ENCODE measurements around the gene AP3B1.
A peak's percentile ranks its signal among the peaks of the same experiment; 100 is the strongest.

Gene AP3B1

DNA sequence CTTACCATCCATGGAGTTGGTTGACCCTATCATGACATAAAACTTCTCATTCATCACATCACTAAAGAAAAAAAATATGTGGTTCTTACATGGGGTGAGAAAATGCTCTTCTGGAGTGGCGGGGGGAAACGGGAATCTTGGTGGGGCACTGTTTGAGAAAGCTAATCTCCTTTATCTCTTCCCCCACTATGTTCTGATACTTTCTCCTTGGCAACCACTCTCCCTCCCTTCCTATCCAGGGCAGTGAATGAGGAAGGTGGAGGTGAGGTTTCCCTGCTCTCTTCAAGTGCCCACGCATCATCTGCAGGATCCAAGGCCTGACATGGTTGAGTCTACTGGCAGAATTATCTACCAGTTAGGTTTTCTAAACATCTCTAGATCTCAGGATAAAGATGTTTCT, 297.6 kb downstream of the AP3B1 start:
- no peak for DNase-seq
- CTCF ChIA-PET, result no interaction called here
- Mint-ChIP-seq H3K4me3 (no peak overlapping the region), H3K36me3 (peaks cover 11% of the 10 kb centered on the region), H3K27me3 (no peaks in the 10 kb centered on the region), H3K9me3 (no peaks in the 10 kb centered on the region), H3K27ac (no peak overlapping the region), H3K4me1 (no peaks in the 10 kb centered on the region)

DNA sequence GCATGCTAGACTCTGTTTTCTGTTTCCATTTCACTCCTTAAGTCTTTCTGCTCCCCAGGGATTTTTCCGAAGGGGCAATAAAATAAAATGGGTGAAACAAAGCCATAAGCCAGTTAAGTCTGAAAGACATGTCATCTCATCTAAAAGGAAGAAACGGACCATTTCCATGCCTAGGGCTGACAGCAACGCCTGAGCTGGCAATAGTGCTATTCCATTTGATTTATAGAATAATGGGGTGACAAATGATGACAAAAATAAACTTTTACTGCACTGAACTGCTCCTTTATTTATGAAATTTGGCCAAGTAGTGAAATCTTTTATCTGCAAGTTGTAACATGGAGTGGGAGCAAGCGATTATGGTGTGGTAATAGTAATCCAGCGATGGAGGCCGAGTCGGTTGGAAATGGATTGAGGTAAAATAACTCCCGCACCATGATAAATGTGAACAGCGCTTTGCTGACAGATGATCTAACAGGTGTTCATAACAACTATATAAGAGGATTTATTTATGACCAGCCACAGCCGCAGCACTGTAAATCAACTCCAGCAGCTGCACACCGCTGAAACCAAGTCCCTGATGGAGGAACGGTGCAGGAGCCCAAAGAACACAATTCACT, 298.6 kb downstream of the AP3B1 start:
- no peaks in the 10 kb centered on the region for H3K4me1 Mint-ChIP-seq
- H3K4me3 Mint-ChIP-seq, result no peak overlapping the region
- no peaks in the 10 kb centered on the region for H3K9me3 Mint-ChIP-seq
- no peaks in the 10 kb centered on the region for H3K27me3 Mint-ChIP-seq
- no peak overlapping the region for H3K27ac Mint-ChIP-seq
- CTCF ChIA-PET, result no interaction called here
- DNase-seq, result no peak
- H3K36me3 Mint-ChIP-seq, result peaks cover 11% of the 10 kb centered on the region

- Mint-ChIP-seq H3K27me3 (no peaks in the 10 kb centered on the region), H3K4me3 (no peak overlapping the region), H3K4me1 (no peaks in the 10 kb centered on the region), H3K36me3 (peaks cover 7% of the 10 kb centered on the region), H3K9me3 (no peaks in the 10 kb centered on the region), H3K27ac (no peak overlapping the region)
- CTCF ChIA-PET, result no interaction called here
- no peak for DNase-seq
Measured at GRCh38 chr5:77994943-77995342, 299.6 kb downstream of the AP3B1 start.

DNA sequence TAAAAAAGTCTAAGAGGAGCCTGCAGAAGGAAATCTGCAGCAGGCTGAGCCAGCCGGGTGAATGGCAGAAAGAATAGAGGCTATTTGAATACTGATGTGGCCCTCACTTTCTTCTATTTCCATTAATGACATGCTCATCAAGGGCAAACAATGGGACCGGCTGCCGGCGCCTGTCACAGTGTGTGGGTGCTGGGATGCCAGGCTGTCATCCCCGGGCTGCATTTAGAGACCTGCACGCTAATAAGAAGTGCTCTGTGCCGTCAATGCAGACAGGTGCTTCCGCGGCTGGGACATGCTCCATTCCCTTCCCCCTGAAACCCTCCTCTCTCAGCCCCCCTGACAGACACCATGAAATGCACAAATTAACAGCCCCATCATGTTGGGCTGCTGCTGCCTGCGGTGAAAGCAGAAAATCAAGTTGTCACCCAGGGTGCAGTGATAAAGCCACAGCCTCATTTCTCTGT, 300.6 kb downstream of the AP3B1 start:
- Mint-ChIP-seq H3K27ac (no peak overlapping the region), H3K4me1 (no peaks in the 10 kb centered on the region), H3K27me3 (no peaks in the 10 kb centered on the region), H3K36me3 (peaks cover 2% of the 10 kb centered on the region), H3K9me3 (no peaks in the 10 kb centered on the region), H3K4me3 (no peak overlapping the region)
- DNase-seq, result no peak
- CTCF ChIA-PET, result no interaction called here

DNA sequence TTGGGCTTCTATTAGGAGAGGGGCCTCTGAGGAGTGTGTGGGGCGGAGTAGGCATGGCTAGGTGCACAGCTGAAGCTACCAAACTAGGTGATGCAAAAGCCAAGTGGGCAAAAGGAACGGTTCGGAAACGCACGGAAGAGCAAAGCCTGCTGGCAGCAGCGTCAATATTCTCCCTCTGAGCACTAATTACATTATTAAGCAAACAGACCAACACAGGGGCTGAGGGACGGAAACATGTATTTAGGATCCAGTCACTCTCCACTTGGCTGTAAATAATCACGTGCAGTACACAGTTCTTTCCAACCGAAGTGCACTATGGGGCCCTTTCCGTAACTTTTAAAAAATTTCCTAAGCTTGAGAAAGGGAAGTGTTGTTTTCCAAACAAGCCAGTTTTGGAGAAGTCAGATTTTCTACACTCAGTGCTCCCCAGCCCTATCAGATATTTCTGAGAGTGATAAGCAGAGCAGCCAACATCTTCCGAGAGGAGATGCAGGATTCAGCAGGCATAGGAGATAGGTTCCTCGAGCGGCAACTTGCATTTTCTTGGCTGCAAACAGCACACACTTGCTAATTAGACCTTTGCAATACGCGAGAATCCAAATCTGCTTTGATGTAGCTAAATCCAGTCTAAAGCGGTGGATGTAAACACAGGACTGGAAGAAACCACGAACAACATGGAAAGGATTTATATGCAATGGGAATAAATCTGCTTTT, 301.2 kb downstream of the AP3B1 start:
- H3K9me3 Mint-ChIP-seq, result no peaks in the 10 kb centered on the region
- CTCF ChIA-PET, result no interaction called here
- no peaks in the 10 kb centered on the region for H3K4me1 Mint-ChIP-seq
- no peaks in the 10 kb centered on the region for H3K27me3 Mint-ChIP-seq
- H3K27ac Mint-ChIP-seq, result no peak overlapping the region
- H3K36me3 Mint-ChIP-seq, result peaks cover 2% of the 10 kb centered on the region
- no peak overlapping the region for H3K4me3 Mint-ChIP-seq
- no peak for DNase-seq

- Mint-ChIP-seq H3K27me3 (peaks cover 6% of the 10 kb centered on the region), H3K27ac (no peak overlapping the region), H3K9me3 (no peaks in the 10 kb centered on the region), H3K36me3 (no peaks in the 10 kb centered on the region), H3K4me1 (no peaks in the 10 kb centered on the region), H3K4me3 (no peak overlapping the region)
- no peak for DNase-seq
- CTCF ChIA-PET, result no interaction called here
Measured at GRCh38 chr5:77991084-77991483, 303.4 kb downstream of the AP3B1 start.

DNA sequence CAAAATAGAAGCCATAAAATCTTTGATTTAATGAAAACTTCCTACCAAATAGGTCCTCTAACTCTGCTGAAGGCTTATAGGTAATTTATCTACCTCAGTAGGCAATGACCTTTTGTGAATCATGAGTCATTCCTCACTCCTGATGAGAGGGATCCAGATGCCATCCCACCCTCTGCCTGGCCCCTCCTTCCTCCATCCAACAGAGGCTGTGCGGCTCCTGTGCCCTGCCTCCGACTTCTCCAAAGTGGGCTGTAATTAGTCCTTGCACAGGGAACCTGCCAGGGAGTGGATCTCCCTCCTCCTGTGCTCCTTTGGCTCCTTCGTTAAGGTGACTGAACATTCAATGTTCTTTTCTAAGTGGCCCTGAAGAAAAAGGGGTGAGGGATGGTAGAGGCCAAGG, 304.5 kb downstream of the AP3B1 start:
- Mint-ChIP-seq H3K4me3 (no peak overlapping the region), H3K27ac (no peak overlapping the region)

GRCh38 chr5:77987988-77988387, 306.5 kb downstream of the AP3B1 start:
- no peaks in the 10 kb centered on the region for H3K9me3 Mint-ChIP-seq
- CTCF ChIA-PET, result no interaction called here
- DNase-seq, result no peak
- H3K4me1 Mint-ChIP-seq, result no peaks in the 10 kb centered on the region
- no peak overlapping the region for H3K4me3 Mint-ChIP-seq
- H3K27me3 Mint-ChIP-seq, result peaks cover 32% of the 10 kb centered on the region
- no peak overlapping the region for H3K27ac Mint-ChIP-seq
- H3K36me3 Mint-ChIP-seq, result no peaks in the 10 kb centered on the region

More for the DNA sequence above, 304.5 kb downstream of the AP3B1 start:
- Mint-ChIP-seq H3K27me3 (peaks cover 17% of the 10 kb centered on the region), H3K9me3 (no peaks in the 10 kb centered on the region), H3K36me3 (no peaks in the 10 kb centered on the region), H3K4me1 (no peaks in the 10 kb centered on the region)
- no peak for DNase-seq
- CTCF ChIA-PET, result no interaction called here

- CTCF ChIA-PET, result no interaction called here
- no peak overlapping the region for H3K27ac Mint-ChIP-seq
Measured at GRCh38 chr5:77987331-77987730, 307.2 kb downstream of the AP3B1 start.

GRCh38 chr5:77986261-77986660, 308.2 kb downstream of the AP3B1 start:
- Mint-ChIP-seq H3K4me1 (no peaks in the 10 kb centered on the region), H3K9me3 (no peaks in the 10 kb centered on the region), H3K36me3 (no peaks in the 10 kb centered on the region), H3K4me3 (no peak overlapping the region), H3K27me3 (peaks cover 43% of the 10 kb centered on the region), H3K27ac (no peak overlapping the region)
- CTCF ChIA-PET, result no interaction called here
- no peak for DNase-seq

More at GRCh38 chr5:77987331-77987730, 307.2 kb downstream of the AP3B1 start:
- no peak for DNase-seq
- Mint-ChIP-seq H3K4me1 (no peaks in the 10 kb centered on the region), H3K36me3 (no peaks in the 10 kb centered on the region), H3K9me3 (no peaks in the 10 kb centered on the region), H3K27me3 (peaks cover 32% of the 10 kb centered on the region), H3K4me3 (no peak overlapping the region)

GRCh38 chr5:77985247-77985646, 309.3 kb downstream of the AP3B1 start:
- Mint-ChIP-seq H3K36me3 (no peaks in the 10 kb centered on the region), H3K27ac (peak overlapping the region; percentile 24), H3K4me1 (no peaks in the 10 kb centered on the region), H3K4me3 (no peak overlapping the region), H3K27me3 (peaks cover 51% of the 10 kb centered on the region), H3K9me3 (no peaks in the 10 kb centered on the region)
- CTCF ChIA-PET, result no interaction called here
- no peak for DNase-seq

GRCh38 chr5:77984587-77984986, 309.9 kb downstream of the AP3B1 start:
- no peaks in the 10 kb centered on the region for H3K9me3 Mint-ChIP-seq
- no peak overlapping the region for H3K27ac Mint-ChIP-seq
- peaks cover 58% of the 10 kb centered on the region for H3K27me3 Mint-ChIP-seq
- no peak overlapping the region for H3K4me3 Mint-ChIP-seq
- no peaks in the 10 kb centered on the region for H3K4me1 Mint-ChIP-seq
- DNase-seq, result no peak
- CTCF ChIA-PET, result no interaction called here
- no peaks in the 10 kb centered on the region for H3K36me3 Mint-ChIP-seq

- H3K27me3 Mint-ChIP-seq, result peaks cover 58% of the 10 kb centered on the region
- no peak overlapping the region for H3K27ac Mint-ChIP-seq
- H3K36me3 Mint-ChIP-seq, result no peaks in the 10 kb centered on the region
- CTCF ChIA-PET, result no interaction called here
- no peaks in the 10 kb centered on the region for H3K4me1 Mint-ChIP-seq
- H3K9me3 Mint-ChIP-seq, result no peaks in the 10 kb centered on the region
- no peak overlapping the region for H3K4me3 Mint-ChIP-seq
- DNase-seq, result no peak
Measured at GRCh38 chr5:77983482-77984199, 310.9 kb downstream of the AP3B1 start.

GRCh38 chr5:77981820-77982219, 312.7 kb downstream of the AP3B1 start:
- H3K27me3 Mint-ChIP-seq, result peaks cover 66% of the 10 kb centered on the region
- CTCF ChIA-PET, result no interaction called here
- no peaks in the 10 kb centered on the region for H3K9me3 Mint-ChIP-seq
- H3K4me1 Mint-ChIP-seq, result no peaks in the 10 kb centered on the region
- H3K36me3 Mint-ChIP-seq, result no peaks in the 10 kb centered on the region
- no peak for DNase-seq
- no peak overlapping the region for H3K27ac Mint-ChIP-seq
- no peak overlapping the region for H3K4me3 Mint-ChIP-seq

DNA sequence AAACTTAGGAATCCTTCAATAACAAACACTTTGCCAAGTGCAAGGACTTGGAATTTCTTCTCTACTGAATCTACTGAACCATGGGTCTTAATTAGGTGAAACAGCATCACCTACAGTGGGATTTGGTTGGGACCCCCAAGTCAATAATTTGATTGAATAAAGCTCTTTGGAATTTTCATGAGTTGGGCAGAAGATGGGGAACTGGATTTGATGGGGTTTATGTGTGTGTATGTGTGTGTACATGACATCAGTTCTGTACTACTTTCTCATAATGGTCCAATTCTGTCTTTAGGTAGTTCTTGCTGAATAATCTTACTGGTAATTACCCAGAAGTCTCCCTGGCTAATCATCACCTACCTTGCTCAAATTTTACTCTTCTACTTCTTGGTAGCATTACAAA, 319.9 kb downstream of the AP3B1 start:
- Mint-ChIP-seq H3K27me3 (peaks cover 63% of the 10 kb centered on the region), H3K36me3 (peaks cover 3% of the 10 kb centered on the region), H3K9me3 (no peaks in the 10 kb centered on the region), H3K27ac (no peak overlapping the region), H3K4me3 (no peak overlapping the region), H3K4me1 (peaks cover 9% of the 10 kb centered on the region)
- no peak for DNase-seq
- CTCF ChIA-PET, result no interaction called here
